COLO668 (cell line): ENCODE results near the gene CLCNKB.

Experiments used
- DNase-seq: peaks from one replicate; lab custom pipeline; 2025; ENCODE audit not compliant: unreplicated experiment; lab: John Stamatoyannopoulos, UW

CLCNKB gene

GRCh38 chr1:16091296-16091695 is 47.7 kb downstream of the CLCNKB start:
- DNase-seq = peak; percentile 43

GRCh38 chr1:16092097-16092922 is 48.7 kb downstream of the CLCNKB start:
- no peak for DNase-seq

- DNase-seq = no peak
These were observed 49.4 kb downstream of the CLCNKB start for GRCh38 chr1:16092923-16093511.

GRCh38 chr1:16093611-16094010 is 50.0 kb downstream of the CLCNKB start:
- no peak for DNase-seq

GRCh38 chr1:16094453-16095158 is 51.0 kb downstream of the CLCNKB start:
- DNase-seq = no peak

GRCh38 chr1:16095447-16095846 is 51.9 kb downstream of the CLCNKB start:
- DNase-seq = no peak

GRCh38 chr1:16099412-16099811 is 55.8 kb downstream of the CLCNKB start:
- DNase-seq = no peak

GRCh38 chr1:16101623-16102022 is 58.0 kb downstream of the CLCNKB start:
- no peak for DNase-seq
